PFSK-1 (cell line): ENCODE measurements around the gene ARHGAP15.

Experiments
- FOXP2 ChIP-seq: optimal IDR thresholded peaks from 2 replicates; pipeline ENCODE3; 2011; ENCODE audit warnings: borderline replicate concordance, control low read depth, inconsistent platforms; ENCODE audit not compliant: insufficient read depth; ENCODE audit errors: extremely low read length, extremely low read depth
- POLR2AphosphoS5 ChIP-seq: IDR thresholded peaks from 2 replicates; pipeline ENCODE4 v1.6.1; 2012; ENCODE audit warnings: low read depth, mild to moderate bottlenecking, control low read depth, low read length, moderate library complexity
- SIN3A ChIP-seq: IDR thresholded peaks from 2 replicates; pipeline ENCODE4 v1.6.1; 2012; ENCODE audit warnings: mild to moderate bottlenecking, low read length, moderate library complexity, borderline replicate concordance; ENCODE audit not compliant: insufficient read depth
- TAF1 ChIP-seq: IDR thresholded peaks from 2 replicates; pipeline ENCODE4 v1.6.1; 2012; ENCODE audit warnings: low read length, control low read depth, borderline replicate concordance; ENCODE audit not compliant: insufficient read depth
- TF ChIP-seq, protein P1 (sequence below), 2 experiments: IDR thresholded peaks; 2 replicates each; pipeline versions ENCODE4 v1.6.1 to v1.8.0; 2011 to 2012; ENCODE audit warnings: low read depth in 2 of 2, low read length in 2 of 2, control low read depth in 1 of 2, inconsistent platforms in 1 of 2, mild to moderate bottlenecking in 1 of 2, moderate library complexity in 1 of 2; ENCODE audit not compliant: insufficient read depth in 1 of 2

ARHGAP15 gene

DNA sequence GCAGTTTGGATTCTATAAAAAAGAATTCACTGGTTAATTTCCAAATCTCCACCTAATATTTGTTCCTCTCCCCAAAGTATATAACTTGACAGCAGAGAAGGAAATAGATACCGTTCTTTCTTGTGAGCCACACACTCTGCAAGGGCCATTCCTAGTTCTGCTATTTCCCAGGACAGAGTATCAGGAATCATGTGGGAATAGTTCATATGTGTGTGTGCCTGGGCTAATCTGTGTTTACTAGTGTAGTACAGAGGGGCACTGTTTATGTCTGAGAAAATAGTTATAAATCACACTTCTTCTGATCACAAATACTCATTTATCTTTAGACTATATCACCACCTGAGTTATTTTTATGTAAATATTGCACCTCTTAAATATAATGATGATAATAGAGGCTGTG, 296.7 kb downstream of the ARHGAP15 start:
- TF ChIP-seq FOXP2 (no peak), SIN3A (no peak), POLR2AphosphoS5 (no peak), TAF1 (no peak)
- TF ChIP-seq, protein P1, sequence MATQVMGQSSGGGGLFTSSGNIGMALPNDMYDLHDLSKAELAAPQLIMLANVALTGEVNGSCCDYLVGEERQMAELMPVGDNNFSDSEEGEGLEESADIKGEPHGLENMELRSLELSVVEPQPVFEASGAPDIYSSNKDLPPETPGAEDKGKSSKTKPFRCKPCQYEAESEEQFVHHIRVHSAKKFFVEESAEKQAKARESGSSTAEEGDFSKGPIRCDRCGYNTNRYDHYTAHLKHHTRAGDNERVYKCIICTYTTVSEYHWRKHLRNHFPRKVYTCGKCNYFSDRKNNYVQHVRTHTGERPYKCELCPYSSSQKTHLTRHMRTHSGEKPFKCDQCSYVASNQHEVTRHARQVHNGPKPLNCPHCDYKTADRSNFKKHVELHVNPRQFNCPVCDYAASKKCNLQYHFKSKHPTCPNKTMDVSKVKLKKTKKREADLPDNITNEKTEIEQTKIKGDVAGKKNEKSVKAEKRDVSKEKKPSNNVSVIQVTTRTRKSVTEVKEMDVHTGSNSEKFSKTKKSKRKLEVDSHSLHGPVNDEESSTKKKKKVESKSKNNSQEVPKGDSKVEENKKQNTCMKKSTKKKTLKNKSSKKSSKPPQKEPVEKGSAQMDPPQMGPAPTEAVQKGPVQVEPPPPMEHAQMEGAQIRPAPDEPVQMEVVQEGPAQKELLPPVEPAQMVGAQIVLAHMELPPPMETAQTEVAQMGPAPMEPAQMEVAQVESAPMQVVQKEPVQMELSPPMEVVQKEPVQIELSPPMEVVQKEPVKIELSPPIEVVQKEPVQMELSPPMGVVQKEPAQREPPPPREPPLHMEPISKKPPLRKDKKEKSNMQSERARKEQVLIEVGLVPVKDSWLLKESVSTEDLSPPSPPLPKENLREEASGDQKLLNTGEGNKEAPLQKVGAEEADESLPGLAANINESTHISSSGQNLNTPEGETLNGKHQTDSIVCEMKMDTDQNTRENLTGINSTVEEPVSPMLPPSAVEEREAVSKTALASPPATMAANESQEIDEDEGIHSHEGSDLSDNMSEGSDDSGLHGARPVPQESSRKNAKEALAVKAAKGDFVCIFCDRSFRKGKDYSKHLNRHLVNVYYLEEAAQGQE (IDR thresholded peaks at IDR 0.05; ENCODE audit: insufficient read depth in 1 of 2, low read depth in 2 of 2, low read length in 2 of 2), result no peak

DNA sequence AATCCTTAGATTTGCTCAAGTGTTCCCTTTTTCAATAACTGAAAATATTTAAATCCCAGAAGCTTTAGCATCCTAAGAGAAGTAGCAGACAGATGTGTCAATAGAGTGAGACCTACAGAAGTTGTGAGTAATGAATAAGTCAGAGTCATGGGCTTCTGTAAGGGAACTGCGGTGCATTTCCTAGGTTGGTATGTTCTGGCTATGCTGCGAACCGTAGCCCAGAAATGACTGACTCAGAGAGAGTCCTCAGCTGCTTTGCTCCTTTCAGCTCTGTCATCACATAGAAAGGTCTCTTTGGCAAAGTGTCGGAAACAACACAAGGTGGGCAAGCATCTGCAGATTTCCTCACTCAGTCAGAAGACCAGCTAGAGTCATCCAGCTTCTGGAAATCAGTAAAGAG, 297.1 kb downstream of the ARHGAP15 start:
- TF ChIP-seq SIN3A, result no peak
- TF ChIP-seq FOXP2, result no peak
- TF ChIP-seq, protein P1 (IDR thresholded peaks at IDR 0.05; ENCODE audit: insufficient read depth in 1 of 2, low read depth in 2 of 2, low read length in 2 of 2), result no peak
- no peak for TF ChIP-seq POLR2AphosphoS5
- no peak for TF ChIP-seq TAF1

DNA sequence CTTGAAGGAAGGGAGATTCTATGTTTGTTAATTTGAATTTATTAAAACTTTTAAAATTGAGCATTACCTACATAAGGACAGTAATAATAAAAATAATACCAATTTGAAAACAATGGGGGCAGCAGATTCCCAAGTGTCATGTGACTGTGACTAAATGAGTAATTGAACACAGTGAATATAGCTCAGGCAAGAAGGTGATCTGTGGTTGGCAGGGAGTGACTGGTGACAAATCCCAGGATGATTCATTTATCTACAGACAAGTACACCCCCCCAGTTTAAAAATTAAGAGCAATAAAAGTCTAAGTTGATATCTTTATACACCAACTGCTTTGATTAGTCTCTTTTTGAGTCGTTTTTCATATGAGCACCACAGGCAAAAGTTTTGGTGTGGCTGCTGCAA, 299.5 kb downstream of the ARHGAP15 start:
- TF ChIP-seq, protein P1 (IDR thresholded peaks at IDR 0.05; ENCODE audit: insufficient read depth in 1 of 2, low read depth in 2 of 2, low read length in 2 of 2), result no peak
- no peak for TF ChIP-seq POLR2AphosphoS5
- no peak for TF ChIP-seq TAF1
- no peak for TF ChIP-seq FOXP2
- TF ChIP-seq SIN3A, result no peak

DNA sequence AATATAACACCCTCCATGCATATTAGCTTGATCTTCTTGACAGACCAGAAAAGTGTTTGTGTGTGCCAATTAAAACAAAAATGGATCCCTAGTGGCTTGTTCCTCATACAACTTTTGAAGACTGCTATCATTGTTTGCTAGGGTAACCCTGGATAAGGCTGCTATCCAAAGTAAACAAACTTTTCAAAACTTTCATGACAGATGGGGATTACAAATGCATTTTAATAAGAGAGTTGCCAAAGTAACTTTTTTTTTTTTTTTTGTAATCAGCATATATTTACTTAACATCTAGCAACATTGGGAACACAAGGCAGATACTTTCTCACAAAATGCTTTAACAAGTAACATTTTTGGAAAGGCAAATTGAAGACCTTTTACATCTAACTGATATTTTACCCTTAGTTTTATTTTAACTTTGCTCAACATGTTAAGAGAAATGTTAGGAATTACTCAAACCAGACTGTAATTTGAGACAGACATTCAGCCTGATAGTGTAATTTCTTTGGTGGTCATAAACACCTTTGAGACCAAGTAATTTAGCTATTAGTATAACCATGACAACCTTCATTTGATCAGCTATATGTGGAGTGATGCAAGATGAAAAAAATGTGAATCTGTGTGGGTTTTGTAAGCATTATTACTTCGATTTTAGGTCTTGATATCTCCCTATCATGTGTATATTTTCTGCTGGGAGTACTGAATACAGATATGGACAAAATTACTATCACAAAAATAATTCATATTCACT, 300.9 kb downstream of the ARHGAP15 start:
- TF ChIP-seq, protein P1 (IDR thresholded peaks at IDR 0.05; ENCODE audit: insufficient read depth in 1 of 2, low read depth in 2 of 2, low read length in 2 of 2), result no peak
- TF ChIP-seq SIN3A (no peak), FOXP2 (no peak), POLR2AphosphoS5 (no peak), TAF1 (no peak)

DNA sequence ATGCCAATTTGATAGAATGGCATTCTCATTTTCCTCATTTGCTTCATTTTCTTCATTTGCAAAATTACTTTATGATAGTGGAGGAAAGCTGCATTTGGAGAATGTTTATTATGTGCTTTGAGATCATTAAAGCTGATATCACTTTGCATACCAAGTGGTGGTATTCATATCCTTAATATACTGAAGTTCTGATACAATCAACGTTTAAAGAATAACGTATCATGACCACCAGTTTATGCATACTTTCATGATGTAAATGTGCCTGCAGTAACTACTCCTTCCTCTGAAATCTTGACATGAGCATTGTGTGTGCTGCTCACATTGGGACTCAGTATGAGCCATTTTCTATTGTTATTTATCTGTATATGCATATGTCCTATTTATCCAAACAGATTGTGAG, 302.1 kb downstream of the ARHGAP15 start:
- TF ChIP-seq TAF1 (no peak), SIN3A (no peak), POLR2AphosphoS5 (no peak), FOXP2 (no peak)
- TF ChIP-seq, protein P1 (IDR thresholded peaks at IDR 0.05; ENCODE audit: insufficient read depth in 1 of 2, low read depth in 2 of 2, low read length in 2 of 2), result no peak
